ENCODE data around the gene SEC23B.
A peak's percentile ranks its signal among the peaks of the same experiment; 100 is the strongest.
"Not testable (repeated sequence)": the region's sequence is repeated elsewhere in the genome, so short reads cannot be mapped to it uniquely, and the experiment has no call there.

Gene SEC23B

DNA sequence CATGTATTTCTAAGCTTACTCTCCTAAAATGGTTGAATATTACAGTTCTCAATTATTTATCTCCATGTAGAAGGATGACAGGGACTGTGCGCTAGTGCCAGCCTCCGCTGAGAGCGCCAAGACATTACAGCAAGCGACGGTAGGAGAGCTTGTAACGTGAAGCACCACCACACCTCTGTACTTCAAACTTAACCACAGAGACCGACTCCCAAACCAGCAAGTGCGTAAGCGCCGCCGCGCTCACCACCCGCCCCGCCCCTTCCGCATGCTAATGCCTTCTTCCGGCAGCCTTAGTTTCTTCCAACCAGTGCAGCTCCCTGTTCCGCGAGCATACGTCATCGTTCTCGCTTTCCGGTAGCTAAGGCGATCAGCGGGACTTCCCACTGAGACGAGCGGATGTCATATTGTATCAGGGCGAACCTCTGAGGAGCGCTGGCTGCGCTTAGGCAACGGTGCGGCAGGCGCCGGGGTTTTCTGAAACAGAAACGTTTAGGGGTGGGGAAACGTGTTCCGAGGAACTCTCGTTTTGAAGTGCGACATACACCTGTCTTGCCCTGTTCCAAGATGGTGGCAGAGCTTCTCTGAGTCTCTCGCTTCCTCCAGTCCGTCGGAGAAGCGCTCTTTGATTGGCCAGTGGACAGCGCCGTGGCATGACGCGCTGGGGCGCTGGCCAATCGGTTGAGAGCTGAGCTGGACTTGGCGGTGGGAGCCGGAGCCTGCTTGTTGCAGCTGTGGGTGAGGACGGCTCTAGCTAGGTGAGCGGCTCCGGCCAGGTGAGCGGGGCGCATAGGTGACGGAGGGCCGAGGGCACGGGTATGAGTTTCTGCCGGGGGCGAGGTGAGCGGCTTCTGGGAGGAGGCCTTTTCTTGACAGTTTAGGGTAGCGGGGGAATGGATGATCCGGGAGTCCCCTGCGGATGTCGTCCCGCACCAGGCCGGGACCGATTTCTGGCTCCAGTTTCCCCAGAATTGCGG lies at the start of gene SEC23B:
TSS of gene SEC23B (plus strand) at position 723 of the 974 bp plus-strand sequence. CDS start 2,896 bp downstream, outside the sequence.
- DNase-seq = peak; percentile 94 to 99 (median 98)
- intact Hi-C loops (cut with DNase I) = loop anchor here (5.0 kb wide), 2 partner anchors 40 to 60 kb away; partner anchors contain the start of genes DZANK1, POLR3F and SMIM26

DNA sequence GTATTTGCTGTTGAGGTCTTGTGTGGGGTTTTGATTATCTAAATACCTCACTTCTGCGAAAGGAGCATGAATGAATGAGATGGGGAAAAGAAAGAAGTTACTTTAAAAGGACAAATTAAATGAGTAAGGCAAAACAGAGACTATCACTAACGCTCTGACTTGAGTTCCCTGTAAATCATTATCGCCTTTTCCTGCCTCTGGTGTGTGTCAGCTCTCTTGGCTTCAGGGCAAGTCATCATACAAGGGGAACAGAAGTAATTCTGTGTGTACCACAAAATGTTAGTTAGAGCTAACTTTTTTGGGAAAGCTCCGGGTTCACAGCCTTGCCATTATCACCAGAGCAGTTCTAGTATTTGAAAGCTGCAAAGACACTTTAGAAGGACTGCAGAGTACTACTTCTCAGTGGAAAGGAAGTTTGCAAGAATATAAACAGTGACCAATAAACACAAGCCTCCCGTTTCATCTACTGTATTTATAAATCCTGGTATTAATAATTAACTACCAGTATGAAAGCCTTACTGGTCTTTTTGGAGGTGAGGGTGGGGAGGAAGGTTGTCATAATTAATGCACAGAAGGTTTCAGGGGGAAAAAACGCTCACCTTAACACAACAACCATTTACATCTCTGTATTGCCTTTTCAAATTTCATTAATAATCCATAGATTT lies 42.1 kb upstream of the SEC23B start:
- no peak for DNase-seq
- intact Hi-C loops (cut with DNase I) = loop anchor here (5.0 to 10.0 kb wide), 2 partner anchors 42 to 109 kb away; partner anchors contain the start of gene SEC23B

DNA sequence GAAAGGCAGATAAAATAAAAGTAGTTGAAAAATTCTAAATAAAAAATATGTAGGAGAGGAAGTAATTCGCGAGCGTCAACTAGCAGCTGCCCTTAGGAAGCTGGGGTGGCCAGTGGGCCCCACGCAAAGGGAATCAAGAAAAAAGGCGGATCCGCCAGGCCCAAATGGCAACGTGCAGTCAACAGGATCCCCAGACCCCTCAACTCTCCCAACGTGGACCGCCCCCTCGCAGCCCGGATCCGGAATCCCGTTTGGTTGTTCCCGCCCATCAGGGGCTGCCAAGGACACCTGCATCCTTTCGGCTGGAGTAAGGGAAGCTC lies 41.2 kb upstream of the SEC23B start:
- no peak for DNase-seq
- intact Hi-C loops (cut with DNase I) = loop anchor here (5.0 to 10.0 kb wide), 2 partner anchors 41 to 108 kb away; partner anchors contain the start of gene SEC23B

DNA sequence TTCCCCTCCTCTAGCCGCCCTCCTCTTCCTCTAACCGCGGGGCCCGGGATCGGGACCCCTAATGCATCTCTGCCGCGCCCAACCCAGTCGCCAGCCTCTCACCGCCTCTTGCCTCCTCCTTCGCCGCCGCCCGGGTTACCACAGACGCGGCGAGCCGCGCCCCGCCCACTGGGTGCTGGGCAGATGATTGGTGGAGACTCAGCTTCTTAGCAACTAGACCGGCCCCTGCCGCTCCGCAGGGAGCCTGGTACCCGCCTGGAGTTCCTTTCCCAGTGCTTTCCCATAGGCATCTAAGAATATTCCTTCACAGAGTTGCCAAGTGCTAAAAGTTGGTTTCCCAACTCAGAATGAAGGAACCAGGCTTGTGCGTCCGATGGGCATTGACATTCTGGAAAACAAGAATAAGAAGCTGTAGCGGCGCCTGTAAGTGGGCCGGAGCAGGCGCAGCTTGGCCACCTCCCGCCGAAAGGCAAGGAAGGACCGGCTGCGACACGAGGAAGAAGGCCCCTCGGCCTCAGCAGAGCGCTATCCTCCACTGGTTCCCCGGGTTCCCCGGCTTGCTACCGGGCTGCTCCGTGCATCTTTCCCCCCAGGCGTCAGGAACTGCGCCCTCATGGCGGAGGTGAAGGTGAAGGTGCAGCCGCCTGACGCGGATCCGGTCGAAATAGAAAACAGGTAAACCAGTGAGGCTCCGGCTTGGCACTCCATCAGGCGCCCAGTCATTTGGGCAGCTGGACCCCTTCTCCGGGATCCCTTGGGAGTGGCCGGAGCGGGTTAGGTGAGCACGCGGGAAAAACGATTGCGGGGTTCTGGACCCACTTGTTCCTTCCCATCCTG lies 40.6 kb upstream of the SEC23B start, which contains the start of the genes DZANK1 and POLR3F:
TSS of gene DZANK1 (minus strand) at position 137 of the 837 bp plus-strand sequence. CDS start 1,672 bp downstream, outside the sequence.
TSS of gene POLR3F (plus strand) at position 497 of the 837 bp plus-strand sequence. CDS start at position 614, 117 bp downstream.
- DNase-seq = peak; percentile 94 to 99 (median 98)
- intact Hi-C loops (cut with DNase I) = loop anchor here (5.0 to 10.0 kb wide), 2 partner anchors 40 to 108 kb away; partner anchors contain the start of gene SEC23B

DNA sequence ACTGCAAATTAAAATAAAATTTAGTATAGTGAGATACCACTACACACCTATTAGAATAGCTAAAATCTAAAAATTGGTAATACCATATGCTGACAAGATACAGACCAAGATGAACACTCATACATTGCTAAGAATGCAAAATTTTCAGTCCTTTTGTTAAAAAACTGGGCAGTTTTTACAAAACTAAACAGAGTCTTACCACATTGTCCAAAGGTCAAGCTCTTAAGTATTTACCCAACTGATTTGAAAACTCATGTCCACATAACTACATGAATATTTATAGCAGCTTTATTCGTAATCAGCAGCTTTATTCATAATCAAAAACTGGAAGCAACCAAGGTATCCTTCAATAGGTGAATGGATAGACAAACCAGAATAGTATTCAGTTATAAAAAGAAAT lies 30.5 kb upstream of the SEC23B start:
- intact Hi-C loops (cut with DNase I) = no loop called here
- DNase-seq = no peak

DNA sequence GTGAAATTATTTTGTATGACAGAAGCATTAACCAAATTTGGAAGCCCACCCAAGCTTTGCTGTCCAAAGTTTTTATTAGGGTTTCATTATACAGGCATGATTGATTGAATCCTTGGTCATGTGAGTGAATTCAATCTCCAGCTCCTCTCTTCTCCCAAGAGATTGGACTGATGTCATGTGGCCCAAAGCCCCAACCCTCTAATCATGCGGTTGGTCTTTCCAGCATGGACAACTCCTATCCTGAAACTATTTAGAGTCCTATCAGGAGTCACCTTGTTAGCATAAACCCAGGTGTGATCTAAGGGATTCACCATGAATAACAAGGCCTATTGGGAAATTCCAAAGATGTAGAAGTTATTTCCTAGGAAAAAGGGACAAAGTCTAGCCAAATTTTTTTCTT lies 29.9 kb upstream of the SEC23B start:
- intact Hi-C loops (cut with DNase I) = no loop called here
- no peak for DNase-seq

DNA sequence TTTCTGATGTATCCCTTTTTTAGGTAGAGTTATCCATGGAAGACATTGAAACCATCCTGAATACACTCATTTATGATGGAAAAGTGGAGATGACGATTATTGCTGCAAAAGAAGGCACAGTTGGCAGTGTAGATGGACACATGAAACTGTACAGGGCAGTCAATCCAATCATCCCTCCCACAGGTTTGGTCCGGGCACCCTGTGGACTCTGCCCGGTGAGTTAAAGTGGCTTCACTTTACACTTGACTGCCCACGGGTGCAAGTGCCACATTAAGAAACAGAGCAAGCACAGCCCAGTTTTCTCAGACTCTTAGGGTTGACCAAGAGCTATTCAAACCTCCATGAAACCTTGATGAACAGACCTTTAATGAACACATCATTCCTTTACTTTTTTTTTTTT lies 26.1 kb upstream of the SEC23B start:
- DNase-seq = no peak
- intact Hi-C loops (cut with DNase I) = no loop called here

DNA sequence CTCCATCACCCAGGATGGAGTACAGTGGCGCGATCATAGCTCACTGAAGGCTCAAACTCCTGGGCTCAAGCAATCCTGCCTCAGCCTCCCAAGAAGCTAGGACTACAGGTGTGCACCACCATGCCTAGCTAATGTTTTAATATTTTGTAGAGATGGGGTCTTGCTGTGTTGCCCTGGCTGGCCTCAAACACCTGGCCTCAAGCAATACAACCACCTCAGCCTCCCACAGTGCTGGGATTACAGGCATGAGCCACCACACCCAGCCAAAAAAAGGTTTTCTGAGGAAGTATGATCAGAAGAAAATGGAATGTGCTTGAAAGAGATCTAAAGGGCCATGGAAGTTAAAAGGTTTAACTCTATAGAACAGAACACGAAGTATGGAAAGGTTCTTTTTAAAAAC lies 19.4 kb upstream of the SEC23B start:
- DNase-seq = no peak
- intact Hi-C loops (cut with DNase I) = no loop called here

DNA sequence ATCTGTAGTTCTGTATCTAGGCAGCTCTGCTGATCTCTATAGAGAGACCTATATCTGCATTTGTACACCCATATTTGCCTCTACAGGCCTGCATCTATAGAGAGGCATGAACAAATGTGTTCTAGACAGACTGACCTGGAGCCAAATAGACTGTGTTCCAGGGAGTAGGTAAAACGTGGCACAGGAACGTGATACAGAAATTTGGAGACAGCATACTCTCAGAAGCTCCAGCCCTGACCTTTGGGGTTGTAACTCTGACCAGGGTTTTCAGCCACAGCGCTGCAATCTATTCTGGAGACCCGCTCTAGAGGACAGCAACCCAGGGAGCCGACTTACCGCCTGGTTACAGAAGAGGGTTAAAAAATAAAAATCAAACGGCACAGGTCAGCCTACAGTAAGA lies 11.7 kb upstream of the SEC23B start:
- no peak for DNase-seq
- intact Hi-C loops (cut with DNase I) = no loop called here

DNA sequence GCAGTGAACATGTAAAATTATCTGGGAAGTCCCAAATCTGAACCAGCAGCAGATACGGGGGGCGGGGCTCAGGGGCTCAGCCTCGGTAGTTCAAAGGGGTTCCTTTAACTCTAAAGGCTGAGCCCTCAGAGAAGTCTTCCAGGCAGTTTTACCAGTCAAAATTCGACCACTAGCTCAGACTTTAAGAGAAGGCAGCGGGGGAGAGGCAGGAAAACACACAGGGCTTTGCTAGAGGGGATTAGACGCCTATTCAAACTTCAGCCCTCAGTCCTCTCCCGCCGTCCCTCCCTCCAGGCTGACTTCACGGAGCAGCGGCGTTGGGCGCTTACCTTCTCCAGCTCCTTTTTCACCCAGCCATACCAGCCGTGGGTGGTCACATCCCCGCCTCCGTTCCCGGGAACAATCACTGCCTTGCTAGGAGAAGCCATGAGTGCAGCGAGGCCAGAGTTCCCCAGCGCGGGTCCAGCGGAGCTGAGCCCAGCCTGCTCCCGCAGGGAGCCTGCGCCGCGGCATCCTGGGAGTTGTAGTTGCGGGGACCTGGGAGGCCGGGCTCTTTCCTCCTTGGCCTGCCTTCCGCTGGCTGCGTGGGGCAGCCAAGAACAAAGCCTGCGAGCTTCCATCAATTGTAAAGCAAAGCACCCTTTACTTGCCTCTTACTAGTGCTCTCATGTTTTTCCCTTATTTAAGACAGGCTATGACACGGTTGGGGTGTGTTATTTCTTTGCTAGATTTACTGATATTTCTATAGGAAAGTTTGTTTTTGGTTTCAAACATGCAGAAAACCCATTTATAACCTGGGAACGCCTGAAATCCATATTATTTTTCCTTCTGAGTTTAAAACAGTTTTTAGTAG lies 10.8 kb upstream of the SEC23B start, which contains the start of gene RBBP9:
TSS of gene RBBP9 (minus strand) at position 486 of the 853 bp plus-strand sequence. CDS start at position 428, 58 bp downstream.
- DNase-seq = peak; percentile 71 to 97 (median 91)
- intact Hi-C loops (cut with DNase I) = no loop called here

DNA sequence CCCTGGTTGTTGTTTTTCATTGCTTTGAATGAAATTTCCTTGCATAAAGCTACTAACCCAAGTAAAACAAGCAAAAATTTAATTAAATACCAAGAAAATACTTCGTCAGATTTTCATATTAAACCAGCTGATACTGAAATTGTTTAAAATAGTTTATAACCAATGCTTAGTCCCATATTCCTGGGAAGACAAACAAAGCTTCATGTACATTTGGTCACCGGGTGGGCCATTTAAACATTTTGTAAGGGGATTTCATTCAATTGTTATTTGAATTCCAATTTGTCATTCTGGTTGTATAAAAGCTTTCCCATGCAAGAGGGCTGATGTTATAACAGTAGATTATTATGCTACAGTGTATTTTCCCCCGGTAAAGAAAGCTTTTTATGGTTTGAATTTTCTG lies 10.1 kb upstream of the SEC23B start:
- DNase-seq = no peak
- intact Hi-C loops (cut with DNase I) = no loop called here

DNA sequence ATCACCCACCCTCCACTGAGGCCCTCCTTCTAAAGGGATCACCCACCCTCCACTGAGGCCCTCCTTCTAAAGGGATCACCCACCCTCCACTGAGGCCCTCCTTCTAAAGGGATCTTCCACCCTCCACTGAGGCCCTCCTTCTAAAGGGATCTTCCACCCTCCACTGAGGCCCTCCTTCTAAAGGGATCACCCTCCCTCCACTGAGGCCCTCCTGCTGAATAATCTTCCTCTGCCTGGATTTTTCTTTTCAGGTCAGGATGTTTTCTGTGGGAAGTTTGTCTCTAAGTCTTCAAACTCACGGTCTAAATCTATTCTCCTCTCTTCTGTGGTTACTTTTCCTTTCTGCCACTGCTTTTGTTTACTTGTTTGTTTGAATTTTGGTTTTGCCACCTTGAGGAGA lies 6.1 kb upstream of the SEC23B start:
- intact Hi-C loops (cut with DNase I) = not testable (repeated sequence)

DNA sequence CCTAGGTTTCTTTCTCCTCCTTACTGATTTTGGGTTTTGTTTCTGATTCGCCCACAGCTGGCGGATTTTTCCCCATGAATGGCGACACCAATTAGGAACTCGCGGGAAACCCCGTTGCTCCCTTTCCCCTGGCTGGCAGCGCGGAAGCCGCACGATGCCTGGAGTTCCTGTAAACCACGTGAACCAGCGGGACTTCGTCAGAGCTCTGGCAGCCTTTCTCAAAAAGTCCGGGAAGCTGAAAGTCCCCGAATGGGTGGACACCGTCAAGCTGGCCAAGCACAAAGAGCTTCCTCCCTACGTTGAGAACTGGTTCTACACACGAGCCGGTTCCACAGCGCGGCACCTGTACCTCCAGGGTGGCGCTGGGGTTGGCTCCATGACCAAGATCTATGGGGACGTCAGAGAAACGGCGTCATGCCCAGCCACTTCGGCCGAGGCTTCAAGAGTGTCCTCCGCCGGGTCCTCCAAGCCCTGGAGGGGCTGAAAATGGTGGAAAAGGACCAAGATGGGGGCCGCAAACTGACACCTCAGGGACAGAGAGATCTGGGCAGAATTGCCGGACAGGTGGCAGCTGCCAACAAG lies 3.2 kb upstream of the SEC23B start:
- intact Hi-C loops (cut with DNase I) = loop anchor here (5.0 kb wide), 2 partner anchors 37 to 63 kb away; partner anchors contain the start of genes DZANK1, POLR3F and SMIM26
- DNase-seq = peak in 29 of 42 donors; percentile 8 to 71 (median 26)

More for the DNA sequence above, 6.1 kb upstream of the SEC23B start:
- not testable (repeated sequence) for DNase-seq

DNA sequence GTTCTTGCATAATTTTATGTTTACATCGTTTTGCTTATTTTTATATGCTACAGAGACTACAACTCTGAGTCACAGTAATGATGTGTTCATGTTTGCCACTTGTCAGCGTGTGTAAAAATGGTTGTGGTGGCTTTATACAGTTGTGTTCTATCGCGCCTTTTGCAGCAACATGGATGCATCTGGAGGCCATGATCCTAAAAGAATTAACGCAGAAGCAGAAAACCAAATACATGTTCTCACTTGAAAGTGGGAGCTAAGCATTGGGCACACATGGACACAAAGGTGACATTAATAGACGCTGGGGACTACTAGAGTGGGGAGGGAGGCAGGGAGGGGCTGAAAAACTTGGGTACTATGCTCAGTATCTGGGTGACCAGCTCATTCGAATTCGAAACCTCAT lies 996 bp upstream of the SEC23B start:
- intact Hi-C loops (cut with DNase I) = loop anchor here (5.0 kb wide), 2 partner anchors 39 to 61 kb away; partner anchors contain the start of genes DZANK1, POLR3F and SMIM26

DNA sequence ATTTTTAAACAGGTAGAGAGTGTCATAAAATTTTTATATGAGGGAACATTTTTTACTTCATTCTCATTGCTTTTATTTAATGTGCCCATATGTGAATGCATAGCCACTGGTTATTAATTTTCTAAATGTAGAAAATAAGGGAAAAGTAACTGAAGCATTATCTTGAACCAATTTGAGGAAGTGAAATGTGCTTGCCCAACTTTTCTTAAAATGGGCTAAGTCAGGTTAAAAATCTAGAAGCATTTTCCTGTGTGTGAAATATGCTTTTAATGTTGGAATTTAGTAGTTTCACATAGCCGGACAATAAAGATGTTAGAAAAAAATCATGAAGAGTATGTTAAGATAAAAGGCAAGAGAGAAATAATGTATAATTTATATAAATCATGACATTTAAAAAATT lies 3.8 kb downstream of the SEC23B start:
- intact Hi-C loops (cut with DNase I) = no loop called here
- DNase-seq = no peak

More for the DNA sequence above, 996 bp upstream of the SEC23B start:
- DNase-seq = peak in 5 of 42 donors; percentile 2 to 48 (median 4)

DNA sequence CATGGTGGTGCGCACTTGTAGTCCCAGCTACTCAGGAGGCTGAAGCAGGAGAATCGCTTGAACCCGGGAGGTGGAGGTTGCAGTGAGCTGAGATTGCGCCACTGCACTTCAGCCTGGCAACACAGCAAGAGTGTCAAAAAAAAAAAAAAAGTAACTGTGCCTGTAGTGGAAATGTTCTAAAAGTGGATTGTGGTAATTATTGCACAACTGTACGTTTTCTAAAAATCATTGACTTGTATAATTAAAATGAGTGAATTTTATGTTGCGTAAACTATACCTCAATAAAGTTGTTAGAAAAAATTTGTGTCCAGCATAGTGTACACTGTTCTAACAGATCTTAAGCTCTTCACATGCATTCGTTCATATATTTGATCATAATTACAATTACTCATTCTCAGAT lies 5.5 kb downstream of the SEC23B start:
- no peak for DNase-seq
- intact Hi-C loops (cut with DNase I) = no loop called here

DNA sequence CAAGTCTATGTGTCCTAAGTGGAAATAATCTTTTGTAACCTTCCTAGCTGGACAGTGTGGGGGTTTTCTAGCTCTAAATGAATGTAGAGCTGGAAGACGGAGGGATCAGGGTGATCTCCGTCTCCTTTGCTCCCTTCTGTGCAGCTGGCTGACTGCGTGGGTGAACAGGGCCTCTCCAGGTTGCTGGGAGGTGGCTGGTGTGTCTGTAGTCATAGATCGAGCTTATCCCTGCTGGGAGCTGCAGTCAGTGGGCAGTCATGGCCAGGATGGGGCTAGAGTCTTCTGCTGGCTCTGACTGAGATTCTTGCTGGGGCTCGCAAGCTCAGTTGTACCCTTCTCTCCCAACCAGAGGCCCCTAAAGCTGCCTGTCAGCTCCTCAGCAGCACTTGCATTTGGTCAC lies 6.4 kb downstream of the SEC23B start:
- DNase-seq = no peak
- intact Hi-C loops (cut with DNase I) = no loop called here
